HL-60 (cell line): ENCODE measurements around the gene DNAH17.

Experiments used
- DNase-seq, 2 experiments: peaks; one replicate each; pipeline ENCODE4 v3.0.0-alpha.2; 2010 to 2020; ENCODE audit warnings: low read depth in 1 of 2, low spot score in 1 of 2
- H3K27ac ChIP-seq: fragments of 250-450 bp; sonication (Bioruptor Pico); replicated peaks from 2 replicates; pipeline ENCODE4 v1.5.1; 2020; ENCODE audit warnings: mild to moderate bottlenecking, moderate library complexity
- H3K27me3 ChIP-seq: fragments of 250-450 bp; sonication (Bioruptor Pico); 2 replicates; pipeline ENCODE4 v1.5.1; 2021; ENCODE audit warnings: mild to moderate bottlenecking, moderate library complexity; ENCODE audit not compliant: insufficient read depth, poor library complexity, severe bottlenecking
- H3K4me3 ChIP-seq: replicated peaks from 2 replicates; pipeline ENCODE4 v1.5.1; 2011; ENCODE audit warnings: mild to moderate bottlenecking, control low read depth, low read length; ENCODE audit not compliant: insufficient read depth
- CTCF ChIP-seq: IDR thresholded peaks from one replicate; pipeline ENCODE4 v1.5.1; 2011; ENCODE audit warnings: low read length, control low read depth, inconsistent platforms; ENCODE audit not compliant: insufficient read depth
- GABPA ChIP-seq: IDR thresholded peaks from 2 replicates; pipeline ENCODE4 v1.6.1; 2012; ENCODE audit warnings: low read depth
- POLR2AphosphoS5 ChIP-seq: IDR thresholded peaks from 2 replicates; pipeline ENCODE4 v1.6.1; 2012; ENCODE audit warnings: low read depth
- REST ChIP-seq: IDR thresholded peaks from 2 replicates; pipeline ENCODE4 v1.6.1; 2012; ENCODE audit warnings: low read depth; ENCODE audit not compliant: insufficient replicate concordance
- SPI1 ChIP-seq: IDR thresholded peaks from 2 replicates; pipeline ENCODE4 v1.6.1; 2012; ENCODE audit warnings: low read depth, mild to moderate bottlenecking, borderline replicate concordance

DNAH17 gene

GRCh38 chr17:78387977-78388941 is 188.9 kb downstream of the DNAH17 start:
- Histone ChIP-seq H3K27ac (peak overlapping the region; percentile 73), H3K4me3 (no peak overlapping the region), H3K27me3 (no peaks in the 10 kb centered on the region)
- TF ChIP-seq SPI1 (peak; percentile 99), REST (no peak)
- DNase-seq, result peak; percentile 73 to 93

GRCh38 chr17:78384479-78385175 is 192.6 kb downstream of the DNAH17 start:
- peak in 1 of 2 experiments; percentile 40 for DNase-seq
- H3K27ac ChIP-seq, result peak overlapping the region; percentile 73
- H3K4me3 ChIP-seq, result 0 out of 2 replicates have a peak overlapping the region, but pooled peaks have one; percentile 3
- TF ChIP-seq SPI1 (no peak), GABPA (no peak), CTCF (no peak), REST (no peak), POLR2AphosphoS5 (no peak)
- no peaks in the 10 kb centered on the region for H3K27me3 ChIP-seq

GRCh38 chr17:78383725-78384471 is 193.3 kb downstream of the DNAH17 start:
- Histone ChIP-seq H3K27me3 (no peaks in the 10 kb centered on the region), H3K27ac (peak overlapping the region; percentile 73), H3K4me3 (no peak overlapping the region)
- TF ChIP-seq POLR2AphosphoS5 (peak; percentile 63; the same call in 1 of the 2 replicates), CTCF (no peak), GABPA (no peak), REST (no peak), SPI1 (peak; percentile 51; the same call in 1 of the 2 replicates)
- DNase-seq, result peak; percentile 76 to 95
